T-cell (primary cell): ENCODE measurements around the gene FHL2. TPM values are rescaled to one million over a fixed set of nuclear protein-coding genes. Genes with fewer than 3 reads are reported as not detected.
"Not testable (repeated sequence)": the region's sequence is repeated elsewhere in the genome, so short reads cannot be mapped to it uniquely, and the experiment has no call there.

Source experiments
- ATAC-seq, 4 experiments: fragments of 200-7000 bp in 3 of 4; fragments of 150-1000 bp in 1 of 4; cut with Tn5 transposase; replicated peaks in 1 of 4; 1 replicate in 3 of 4; 2 replicates in 1 of 4; pipeline ENCODE4 v1.10.0; 2021; ENCODE audit warnings: moderate library complexity in 3 of 4, mild to moderate bottlenecking in 2 of 4, moderate number of reproducible peaks in 1 of 4
- CTCF ChIA-PET, 2 donors: fragments of 300-600 bp; sonication (Branson Sonifier 250); formaldehyde crosslinking; loops; one replicate each; lab custom pipeline; 2022; ENCODE audit warnings: antibody characterized with exemption in 2 of 2; lab: Charles Lee
- POLR2A ChIA-PET, 2 donors: fragments of 300-600 bp; sonication (Branson Sonifier 250); formaldehyde crosslinking; loops; one replicate each; lab custom pipeline; 2022; ENCODE audit warnings: antibody characterized with exemption in 2 of 2; lab: Charles Lee
- DNase-seq, 35 experiments: peaks; one replicate each; pipeline versions ENCODE4 v3.0.0 to v3.0.0-alpha.2; 2013 to 2023
- H3K27ac ChIP-seq: one replicate; pipeline ENCODE4 v1.5.1; 2013; ENCODE audit warnings: low read length
- H3K27me3 ChIP-seq, 2 experiments: replicated peaks in 1 of 2; 1 replicate in 1 of 2; 2 replicates in 1 of 2; pipeline versions ENCODE4 v1.6.1 to v1.7.0; 2013; ENCODE audit warnings: low read length in 1 of 2, mixed read lengths in 1 of 2; ENCODE audit not compliant: control insufficient read depth in 2 of 2, insufficient read depth in 2 of 2; ENCODE audit errors: extremely low read depth in 1 of 2
- H3K36me3 ChIP-seq, 2 donors: 1 replicate in 1 of 2; 2 replicates in 1 of 2; pipeline versions ENCODE4 v1.6.1 to v1.7.0; 2013; ENCODE audit warnings: low read length in 1 of 2; ENCODE audit not compliant: control insufficient read depth in 2 of 2, insufficient read depth in 1 of 2; ENCODE audit errors: extremely low read depth in 1 of 2
- H3K4me1 ChIP-seq, 2 experiments: 1 replicate in 1 of 2; 2 replicates in 1 of 2; pipeline versions ENCODE4 v1.6.1 to v1.7.0; 2013; ENCODE audit warnings: low read length in 2 of 2, mixed read lengths in 1 of 2; ENCODE audit not compliant: insufficient read depth in 2 of 2, control insufficient read depth in 1 of 2; ENCODE audit errors: extremely low read depth in 1 of 2
- H3K4me3 ChIP-seq, 2 donors: 1 replicate in 1 of 2; 2 replicates in 1 of 2; pipeline versions ENCODE4 v1.5.1 to v1.7.0; 2013; ENCODE audit warnings: mild to moderate bottlenecking in 2 of 2, low read length in 1 of 2, moderate library complexity in 1 of 2; ENCODE audit not compliant: control insufficient read depth in 1 of 2; ENCODE audit errors: extremely low read depth in 1 of 2
- H3K9me3 ChIP-seq: 2 replicates; pipeline ENCODE4 v1.7.0; 2013
- H3K27ac Mint-ChIP-seq, 2 donors: one replicate each; pipeline ENCODE4 v1.8.0; 2020 to 2021; ENCODE audit warnings: mild to moderate bottlenecking in 2 of 2, mixed read lengths in 2 of 2
- H3K27me3 Mint-ChIP-seq, 2 donors: one replicate each; pipeline ENCODE4 v1.8.0; 2021 to 2022; ENCODE audit warnings: mixed read lengths in 2 of 2
- H3K36me3 Mint-ChIP-seq: one replicate; pipeline ENCODE4 v1.8.0; 2021; ENCODE audit warnings: mixed read lengths
- H3K4me1 Mint-ChIP-seq, 3 donors: one replicate each; pipeline ENCODE4 v1.8.0; 2020 to 2022; ENCODE audit warnings: mixed read lengths in 3 of 3, mild to moderate bottlenecking in 1 of 3
- H3K4me3 Mint-ChIP-seq, 3 donors: one replicate each; pipeline ENCODE4 v1.8.0; 2020 to 2022; ENCODE audit warnings: mild to moderate bottlenecking in 3 of 3, mixed read lengths in 3 of 3, moderate library complexity in 3 of 3
- H3K9me3 Mint-ChIP-seq, 3 donors: one replicate each; pipeline ENCODE4 v1.8.0; 2020 to 2022; ENCODE audit warnings: mixed read lengths in 3 of 3
- WGBS: methylation state at CpG from one replicate; pipeline ENCODE4 v1.1.5; 2013; ENCODE audit warnings: missing lambda C conversion rate; ENCODE audit not compliant: insufficient coverage; 5-methylcytosine and 5-hydroxymethylcytosine counted together
- total RNA-seq, 35 experiments: library from RNA in 6 of 35; stranded (reverse) in 6 of 35; fragments of 120-200 nt in 1 of 35; gene quantifications; one replicate each; pipeline versions ENCODE4 v1.2.1 to v1.2.4 and lab custom pipeline; 2013 to 2026

Gene FHL2
- total RNA-seq, 5 donors from 2014 or later (not counting 1 experiment from before 2014, with no cell fraction given) = 0.56 to 1.2 (median 1.1) TPM

- peaks cover 6 to 29% of the 10 kb centered on the region in 2 experiments for H3K4me1 ChIP-seq
- H3K4me3 Mint-ChIP-seq = peak overlapping the region; percentile 84 to 97 (median 92)
- no peaks in the 10 kb centered on the region for H3K9me3 Mint-ChIP-seq
- H3K4me1 Mint-ChIP-seq = peaks cover 50 to 54% (median 50%) of the 10 kb centered on the region in 3 donors
- peak overlapping the region; percentile 86 to 88 for H3K27ac Mint-ChIP-seq
- 0% methylated on average over 6 of the region's 17 CpGs for WGBS
- H3K27ac ChIP-seq = peak overlapping the region; percentile 70
- H3K9me3 ChIP-seq = no peaks in the 10 kb centered on the region
- peaks cover 0 to 2% of the 10 kb centered on the region in 2 donors for H3K36me3 ChIP-seq
- ATAC-seq (peak in 3 of 4 experiments; percentile 23 to 38 (median 27)), DNase-seq (peak in 4 of 35 experiments; percentile 5 to 22 (median 13))
- H3K4me3 ChIP-seq = peak overlapping the region; percentile 69 to 81
- H3K36me3 Mint-ChIP-seq = no peaks in the 10 kb centered on the region
- ChIA-PET CTCF (no interaction called here), POLR2A (interaction anchor here in 1 of 2 donors (0.6 to 0.9 kb wide), 2 partner anchors 9 to 14 kb away, joined by 4 to 5 read pairs; no protein-coding TSS in a partner anchor)
- H3K27me3 Mint-ChIP-seq = no peaks in the 10 kb centered on the region
- H3K27me3 ChIP-seq = no peaks in the 10 kb centered on the region
These were observed 69.7 kb downstream of the FHL2 start for GRCh38 chr2:105329197-105329554.

DNA sequence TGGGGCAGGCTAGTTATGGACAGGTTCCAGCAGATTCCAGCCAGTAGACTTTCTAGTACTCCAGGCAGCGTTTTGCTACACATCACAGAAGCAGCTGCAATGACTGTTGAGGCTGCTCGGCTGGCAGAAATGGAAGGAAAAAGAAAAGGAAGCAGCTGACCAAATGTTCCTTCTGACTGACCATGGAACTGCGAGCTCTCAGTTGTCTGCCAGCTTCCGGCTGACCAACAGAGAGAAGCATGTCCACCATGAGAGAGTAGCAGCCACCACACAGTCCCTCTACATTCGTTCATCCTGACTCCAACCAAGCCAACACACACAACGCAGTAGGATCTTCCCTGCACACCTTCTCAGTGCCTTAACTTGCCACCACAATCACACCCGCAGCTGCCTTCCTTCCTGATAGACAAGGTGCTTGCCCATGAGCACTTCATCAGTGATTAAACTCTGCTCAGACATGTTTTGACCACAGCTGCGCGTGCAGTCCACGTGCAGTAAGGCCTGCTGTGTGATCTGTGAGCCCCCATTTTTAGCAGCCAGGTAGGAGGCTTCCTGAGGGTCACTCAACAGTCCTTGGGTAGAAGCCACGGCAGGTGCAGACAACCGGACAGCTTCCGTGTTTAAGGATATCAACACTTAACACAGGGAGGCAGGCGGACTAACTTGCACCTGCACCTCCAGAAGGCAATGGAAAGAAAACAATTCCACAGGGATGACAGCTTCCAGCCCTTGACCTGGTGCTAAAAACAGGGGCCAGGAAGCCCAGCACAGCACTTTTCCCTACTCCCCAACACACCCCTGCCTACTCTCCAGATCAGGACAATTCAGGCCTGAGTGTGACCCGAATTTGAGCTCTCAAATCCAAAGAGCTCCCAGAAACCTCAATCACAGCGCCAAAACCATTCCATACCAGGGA is 70.3 kb downstream of the FHL2 start:
- peak overlapping the region; percentile 69 to 81 for H3K4me3 ChIP-seq
- peak overlapping the region; percentile 86 to 88 for H3K27ac Mint-ChIP-seq
- peaks cover 53 to 60% (median 57%) of the 10 kb centered on the region in 3 donors for H3K4me1 Mint-ChIP-seq
- peak overlapping the region; percentile 70 for H3K27ac ChIP-seq
- ChIA-PET CTCF (interaction anchor here (0.6 to 1.3 kb wide), 2 partner anchors 10 to 287 kb away, joined by 4 to 6 read pairs; no protein-coding TSS in a partner anchor), POLR2A (interaction anchor here in 1 of 2 donors (0.9 kb wide), 1 partner anchor 14 kb away, joined by 4 read pairs; no protein-coding TSS in a partner anchor)
- H3K27me3 Mint-ChIP-seq = no peaks in the 10 kb centered on the region
- no peaks in the 10 kb centered on the region for H3K36me3 Mint-ChIP-seq
- H3K36me3 ChIP-seq = no peaks in the 10 kb centered on the region
- H3K27me3 ChIP-seq = no peaks in the 10 kb centered on the region
- H3K4me1 ChIP-seq = peaks cover 6 to 29% of the 10 kb centered on the region in 2 experiments
- H3K4me3 Mint-ChIP-seq = peak overlapping the region; percentile 84 to 97 (median 92)
- ATAC-seq (no peak), DNase-seq (peak in 10 of 35 experiments; percentile 3 to 59 (median 16))
- no peaks in the 10 kb centered on the region for H3K9me3 ChIP-seq
- H3K9me3 Mint-ChIP-seq = no peaks in the 10 kb centered on the region
- WGBS = 35% methylated on average over 12 of the region's 16 CpGs

DNA sequence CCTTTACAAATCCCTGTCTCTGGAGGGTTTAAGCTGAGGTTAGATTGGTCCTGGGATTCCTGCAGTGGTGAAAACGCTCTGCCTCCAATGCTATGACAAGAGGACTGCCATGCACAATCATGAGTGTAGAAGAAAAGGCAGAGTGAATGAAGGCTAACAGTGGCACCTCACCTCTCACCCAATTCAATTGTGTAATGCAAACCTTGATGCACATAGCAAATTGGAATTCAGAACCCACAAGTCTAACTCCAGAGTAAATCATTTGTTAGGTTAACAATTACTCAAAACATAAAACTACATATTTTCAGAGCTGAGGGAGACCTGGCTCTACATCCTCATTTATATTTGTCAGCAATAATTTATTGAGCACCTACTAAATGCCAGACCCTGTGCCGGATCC is 71.2 kb downstream of the FHL2 start:
- H3K36me3 ChIP-seq = no peaks in the 10 kb centered on the region
- Mint-ChIP-seq H3K9me3 (no peaks in the 10 kb centered on the region), H3K4me3 (peak overlapping the region; percentile 84 to 97 (median 92)), H3K36me3 (peaks cover 4% of the 10 kb centered on the region), H3K27me3 (no peaks in the 10 kb centered on the region), H3K27ac (peak overlapping the region; percentile 86 to 88), H3K4me1 (peaks cover 60 to 64% (median 64%) of the 10 kb centered on the region in 3 donors)
- peaks cover 6 to 34% of the 10 kb centered on the region in 2 experiments for H3K4me1 ChIP-seq
- no CpG with 5 or more reads among the region's 2 CpGs for WGBS
- ChIA-PET CTCF (interaction anchor here in 1 of 2 donors (1.3 kb wide), 1 partner anchor 11 kb away, joined by 4 read pairs; no protein-coding TSS in a partner anchor), POLR2A (interaction anchor here in 1 of 2 donors (0.6 kb wide), 1 partner anchor 595 kb away, joined by 12 read pairs; no protein-coding TSS in a partner anchor)
- H3K4me3 ChIP-seq = no peak overlapping the region
- DNase-seq (no peak), ATAC-seq (no peak)
- no peaks in the 10 kb centered on the region for H3K27me3 ChIP-seq
- H3K27ac ChIP-seq = peak overlapping the region; percentile 70
- no peaks in the 10 kb centered on the region for H3K9me3 ChIP-seq

GRCh38 chr2:105327271-105327670 is 71.6 kb downstream of the FHL2 start:
- Mint-ChIP-seq H3K27ac (peak overlapping the region; percentile 86 to 88), H3K4me1 (peaks cover 63 to 68% (median 68%) of the 10 kb centered on the region in 3 donors)
- not testable (repeated sequence) for H3K27ac ChIP-seq, H3K27me3 Mint-ChIP-seq, H3K36me3 ChIP-seq, ATAC-seq, DNase-seq, H3K9me3 Mint-ChIP-seq, H3K36me3 Mint-ChIP-seq, H3K9me3 ChIP-seq, H3K4me3 ChIP-seq, H3K27me3 ChIP-seq, H3K4me3 Mint-ChIP-seq
- CTCF ChIA-PET = interaction anchor here in 1 of 2 donors (1.3 kb wide), 1 partner anchor 11 kb away, joined by 4 read pairs; no protein-coding TSS in a partner anchor
- POLR2A ChIA-PET = interaction anchor here in 1 of 2 donors (0.6 kb wide), 1 partner anchor 595 kb away, joined by 12 read pairs; no protein-coding TSS in a partner anchor
- WGBS = no CpG with 5 or more reads among the region's 3 CpGs
- H3K4me1 ChIP-seq = peaks cover 6 to 34% of the 10 kb centered on the region in 2 experiments

GRCh38 chr2:105325389-105325963 is 73.4 kb downstream of the FHL2 start:
- ATAC-seq (no peak), DNase-seq (no peak)
- Mint-ChIP-seq H3K4me1 (peaks cover 65 to 71% (median 68%) of the 10 kb centered on the region in 3 donors), H3K36me3 (peaks cover 6% of the 10 kb centered on the region), H3K27me3 (no peaks in the 10 kb centered on the region), H3K4me3 (no peak overlapping the region), H3K9me3 (no peaks in the 10 kb centered on the region), H3K27ac (peak overlapping the region in 1 of 2 donors; percentile 34)
- ChIA-PET CTCF (no interaction called here), POLR2A (no interaction called here)
- WGBS = 65% methylated on average over 2 of the region's 3 CpGs
- peaks cover 0 to 3% of the 10 kb centered on the region in 2 donors for H3K36me3 ChIP-seq
- no peaks in the 10 kb centered on the region for H3K27me3 ChIP-seq
- H3K27ac ChIP-seq = no peak overlapping the region
- H3K9me3 ChIP-seq = no peaks in the 10 kb centered on the region
- no peak overlapping the region for H3K4me3 ChIP-seq
- peaks cover 6 to 30% of the 10 kb centered on the region in 2 experiments for H3K4me1 ChIP-seq

- H3K36me3 ChIP-seq = peaks cover 0 to 3% of the 10 kb centered on the region in 2 donors
- POLR2A ChIA-PET = no interaction called here
- no peak overlapping the region for H3K4me3 ChIP-seq
- 89% methylated on average over 4 of the region's 4 CpGs for WGBS
- DNase-seq (no peak), ATAC-seq (no peak)
- Mint-ChIP-seq H3K36me3 (peaks cover 6% of the 10 kb centered on the region), H3K27me3 (no peaks in the 10 kb centered on the region), H3K4me1 (peaks cover 66 to 72% (median 68%) of the 10 kb centered on the region in 3 donors), H3K4me3 (no peak overlapping the region), H3K27ac (peak overlapping the region in 1 of 2 donors; percentile 64), H3K9me3 (no peaks in the 10 kb centered on the region)
- no peaks in the 10 kb centered on the region for H3K9me3 ChIP-seq
- CTCF ChIA-PET = no interaction called here
- no peaks in the 10 kb centered on the region for H3K27me3 ChIP-seq
- no peak overlapping the region for H3K27ac ChIP-seq
- peaks cover 3 to 23% of the 10 kb centered on the region in 2 experiments for H3K4me1 ChIP-seq
These were observed 74.1 kb downstream of the FHL2 start for GRCh38 chr2:105324732-105325131.
